SK-N-SH (cell line): ENCODE data around the gene JMJD1C. TPM values are rescaled to one million over a fixed set of nuclear protein-coding genes. Genes with fewer than 3 reads are reported as not detected.

Experiments
- CTCF ChIA-PET: fragments of 300-600, 350-600 bp; formaldehyde crosslinking; extraction: SDS; loops from one replicate; lab custom pipeline; 2021; lab: Yijun Ruan, JAX
- POLR2A ChIA-PET: fragments of 350-600 bp; sonication (Branson Sonifier 250); formaldehyde crosslinking; extraction: SDS; loops from one replicate; lab custom pipeline; 2020; ENCODE audit warnings: antibody characterized with exemption, inconsistent platforms; lab: Yijun Ruan, JAX
- DNase-seq: peaks from one replicate; pipeline ENCODE4 v3.0.0; 2012
- H2AFZ ChIP-seq: fragments of 200-600 bp; sonication (generic); 2 replicates; pipeline ENCODE4 v1.8.1; 2016; ENCODE audit warnings: antibody characterized with exemption, mild to moderate bottlenecking, low read depth
- H3F3A ChIP-seq: fragments of 200-600 bp; sonication (generic); replicated peaks from 2 replicates; pipeline ENCODE3; 2016; ENCODE audit warnings: antibody characterized with exemption, mild to moderate bottlenecking; ENCODE audit not compliant: insufficient read depth
- H3K27ac ChIP-seq, 2 experiments: fragments of 200-500 bp in 1 of 2; fragments of 200-600 bp in 1 of 2; sonication (Bioruptor generic) in 1 of 2; sonication (generic), shearing (Covaris generic) in 1 of 2; 2 replicates each; pipeline versions ENCODE4 v1.5.1 to v1.6.1; 2014 to 2016; ENCODE audit warnings: low read depth in 2 of 2, inconsistent platforms in 1 of 2, low read length in 1 of 2, mild to moderate bottlenecking in 1 of 2, mixed read lengths in 1 of 2
- H3K27me3 ChIP-seq: fragments of 200-600 bp; sonication (generic), shearing (Covaris generic); 2 replicates; pipeline ENCODE4 v1.6.1; 2016; ENCODE audit warnings: mixed run types; ENCODE audit not compliant: insufficient read depth
- H3K36me3 ChIP-seq, 2 experiments: fragments of 200-500 bp in 1 of 2; fragments of 200-600 bp in 1 of 2; sonication (Bioruptor generic) in 1 of 2; sonication (generic) in 1 of 2; replicated peaks in 1 of 2; 2 replicates each; pipeline versions ENCODE3 to v1.5.1; 2014 to 2016; ENCODE audit warnings: low read length in 1 of 2, mild to moderate bottlenecking in 1 of 2; ENCODE audit not compliant: insufficient read depth in 2 of 2, control insufficient read depth in 1 of 2
- H3K4me1 ChIP-seq, 2 experiments: fragments of 200-500 bp in 1 of 2; fragments of 200-600 bp in 1 of 2; sonication (Bioruptor generic) in 1 of 2; sonication (generic), shearing (Covaris generic) in 1 of 2; 2 replicates each; pipeline versions ENCODE4 v1.5.1 to v1.6.1; 2014 to 2016; ENCODE audit warnings: low read depth in 1 of 2, low read length in 1 of 2, mixed run types in 1 of 2; ENCODE audit not compliant: insufficient read depth in 2 of 2, control insufficient read depth in 1 of 2
- H3K4me2 ChIP-seq: fragments of 200-600 bp; sonication (generic), shearing (Covaris generic); 2 replicates; pipeline ENCODE4 v1.6.1; 2017; ENCODE audit warnings: mixed run types
- H3K4me3 ChIP-seq, 2 experiments: fragments of 200-500 bp in 1 of 2; fragments of 200-600 bp in 1 of 2; sonication (Bioruptor generic) in 1 of 2; sonication (generic), shearing (Covaris generic) in 1 of 2; 2 replicates each; pipeline versions ENCODE4 v1.5.1 to v1.8.1; 2014 to 2016; ENCODE audit warnings: low read depth in 2 of 2, inconsistent platforms in 1 of 2, low read length in 1 of 2, mild to moderate bottlenecking in 1 of 2, mixed read lengths in 1 of 2, moderate library complexity in 1 of 2
- H3K79me2 ChIP-seq: fragments of 200-600 bp; sonication (generic); 2 replicates; pipeline ENCODE4 v1.8.1; 2017; ENCODE audit warnings: mild to moderate bottlenecking; ENCODE audit not compliant: insufficient read depth
- H3K9ac ChIP-seq: fragments of 200-600 bp; sonication (generic); 2 replicates; pipeline ENCODE4 v1.6.1; 2017; ENCODE audit warnings: mixed run types
- H3K9me2 ChIP-seq: fragments of 200-600 bp; sonication (generic); 2 replicates; pipeline ENCODE4 v1.6.1; 2017; ENCODE audit warnings: mixed run types
- H3K9me3 ChIP-seq: fragments of 200-600 bp; sonication (generic); 2 replicates; pipeline ENCODE4 v1.6.1; 2017; ENCODE audit warnings: mixed run types, mild to moderate bottlenecking, moderate library complexity
- H4K20me1 ChIP-seq: fragments of 200-600 bp; sonication (generic); 2 replicates; pipeline ENCODE4 v1.6.1; 2017; ENCODE audit warnings: mild to moderate bottlenecking, mixed run types; ENCODE audit not compliant: insufficient read depth
- CHD2 ChIP-seq: fragments of 150-350 bp; IDR thresholded peaks from 2 replicates; pipeline ENCODE4 v1.6.1; 2018; ENCODE audit warnings: low read length; ENCODE audit not compliant: partially characterized antibody
- EP300 ChIP-seq, 2 experiments: IDR thresholded peaks; 2 replicates each; pipeline versions ENCODE4 v1.4.0 to v1.6.1; 2012; ENCODE audit warnings: borderline replicate concordance in 1 of 2, low read depth in 1 of 2, low read length in 1 of 2
- EZH2phosphoT487 ChIP-seq: fragments of 200-600 bp; sonication (generic); IDR thresholded peaks from 2 replicates; pipeline ENCODE4 v1.6.1; 2017; ENCODE audit warnings: low read depth, mixed run types, mild to moderate bottlenecking, antibody characterized with exemption, moderate library complexity, borderline replicate concordance
- FOXJ3 ChIP-seq: sonication (generic); formaldehyde crosslinking; IDR thresholded peaks from 2 replicates; pipeline ENCODE4 v1.5.1; 2020; ENCODE audit warnings: mild to moderate bottlenecking, missing genetic modification reagents
- FOXM1 ChIP-seq: IDR thresholded peaks from 2 replicates; pipeline ENCODE4 v1.4.0; 2012; ENCODE audit warnings: low read depth, mild to moderate bottlenecking
- GABPA ChIP-seq: IDR thresholded peaks from 2 replicates; pipeline ENCODE4 v1.4.0; 2012; ENCODE audit warnings: low read depth, mild to moderate bottlenecking
- GATA2 ChIP-seq: sonication (generic); formaldehyde crosslinking; IDR thresholded peaks from 2 replicates; pipeline ENCODE4 v1.5.0; 2020; ENCODE audit warnings: mild to moderate bottlenecking, missing genetic modification reagents
- MXI1 ChIP-seq: IDR thresholded peaks from 2 replicates; pipeline ENCODE4 v1.6.1; 2012; ENCODE audit warnings: mild to moderate bottlenecking, low read depth, low read length, improper control_type of control experiment
- NFIC ChIP-seq: IDR thresholded peaks from 2 replicates; pipeline ENCODE4 v1.4.0; 2012; ENCODE audit warnings: borderline replicate concordance
- NRF1 ChIP-seq: IDR thresholded peaks from 2 replicates; pipeline ENCODE4 v1.6.1; 2012; ENCODE audit warnings: low read depth, mild to moderate bottlenecking, low read length
- POLR2AphosphoS5 ChIP-seq: IDR thresholded peaks from 2 replicates; pipeline ENCODE4 v1.6.1; 2012; ENCODE audit warnings: low read depth, low read length
- RAD21 ChIP-seq: IDR thresholded peaks from 2 replicates; pipeline ENCODE4 v1.6.1; 2012; ENCODE audit warnings: mild to moderate bottlenecking, low read length
- RCOR1 ChIP-seq: fragments of 150-350 bp; IDR thresholded peaks from 2 replicates; pipeline ENCODE4 v1.6.1; 2017; ENCODE audit warnings: antibody characterized with exemption, low read length
- SIN3A ChIP-seq: IDR thresholded peaks from 2 replicates; pipeline ENCODE4 v1.6.1; 2012; ENCODE audit warnings: low read depth, mild to moderate bottlenecking, low read length, moderate library complexity, borderline replicate concordance
- TAF1 ChIP-seq: IDR thresholded peaks from 2 replicates; pipeline ENCODE4 v1.6.1; 2012; ENCODE audit warnings: low read depth, mild to moderate bottlenecking, low read length, moderate library complexity, borderline replicate concordance
- TCF12 ChIP-seq: IDR thresholded peaks from 2 replicates; pipeline ENCODE4 v1.4.0; 2012
- YY1 ChIP-seq: IDR thresholded peaks from 2 replicates; pipeline ENCODE4 v1.4.0; 2012; ENCODE audit warnings: low read depth, mild to moderate bottlenecking
- WGBS: methylation state at CpG from one replicate; pipeline ENCODE4 v1.1.6; 2017; ENCODE audit warnings: low lambda C conversion rate; 5-methylcytosine and 5-hydroxymethylcytosine counted together
- polyA plus RNA-seq, 3 experiments: library from polyadenylated mRNA; depleted of rRNA; stranded (reverse); fragments of >200 nt; gene quantifications; 2 replicates each; pipeline ENCODE4 v1.2.3, GENCODE V29; 2012
- TF ChIP-seq, protein P1 (sequence below): fragments of 150-350 bp; IDR thresholded peaks from 2 replicates; pipeline ENCODE4 v1.6.1; 2017; ENCODE audit warnings: antibody characterized with exemption, low read length, low read depth, borderline replicate concordance
- TF ChIP-seq, protein P2 (sequence below): fragments of 150-350 bp; IDR thresholded peaks from 2 replicates; pipeline ENCODE4 v1.6.1; 2016; ENCODE audit warnings: mild to moderate bottlenecking, low read depth, low read length
- TF ChIP-seq, protein P3 (sequence below): IDR thresholded peaks from 2 replicates; pipeline ENCODE4 v1.4.0; 2012; ENCODE audit warnings: low read depth
- TF ChIP-seq, protein P4 (sequence below): IDR thresholded peaks from 2 replicates; pipeline ENCODE4 v1.4.0; 2012; ENCODE audit warnings: low read depth, borderline replicate concordance

JMJD1C gene, protein sequence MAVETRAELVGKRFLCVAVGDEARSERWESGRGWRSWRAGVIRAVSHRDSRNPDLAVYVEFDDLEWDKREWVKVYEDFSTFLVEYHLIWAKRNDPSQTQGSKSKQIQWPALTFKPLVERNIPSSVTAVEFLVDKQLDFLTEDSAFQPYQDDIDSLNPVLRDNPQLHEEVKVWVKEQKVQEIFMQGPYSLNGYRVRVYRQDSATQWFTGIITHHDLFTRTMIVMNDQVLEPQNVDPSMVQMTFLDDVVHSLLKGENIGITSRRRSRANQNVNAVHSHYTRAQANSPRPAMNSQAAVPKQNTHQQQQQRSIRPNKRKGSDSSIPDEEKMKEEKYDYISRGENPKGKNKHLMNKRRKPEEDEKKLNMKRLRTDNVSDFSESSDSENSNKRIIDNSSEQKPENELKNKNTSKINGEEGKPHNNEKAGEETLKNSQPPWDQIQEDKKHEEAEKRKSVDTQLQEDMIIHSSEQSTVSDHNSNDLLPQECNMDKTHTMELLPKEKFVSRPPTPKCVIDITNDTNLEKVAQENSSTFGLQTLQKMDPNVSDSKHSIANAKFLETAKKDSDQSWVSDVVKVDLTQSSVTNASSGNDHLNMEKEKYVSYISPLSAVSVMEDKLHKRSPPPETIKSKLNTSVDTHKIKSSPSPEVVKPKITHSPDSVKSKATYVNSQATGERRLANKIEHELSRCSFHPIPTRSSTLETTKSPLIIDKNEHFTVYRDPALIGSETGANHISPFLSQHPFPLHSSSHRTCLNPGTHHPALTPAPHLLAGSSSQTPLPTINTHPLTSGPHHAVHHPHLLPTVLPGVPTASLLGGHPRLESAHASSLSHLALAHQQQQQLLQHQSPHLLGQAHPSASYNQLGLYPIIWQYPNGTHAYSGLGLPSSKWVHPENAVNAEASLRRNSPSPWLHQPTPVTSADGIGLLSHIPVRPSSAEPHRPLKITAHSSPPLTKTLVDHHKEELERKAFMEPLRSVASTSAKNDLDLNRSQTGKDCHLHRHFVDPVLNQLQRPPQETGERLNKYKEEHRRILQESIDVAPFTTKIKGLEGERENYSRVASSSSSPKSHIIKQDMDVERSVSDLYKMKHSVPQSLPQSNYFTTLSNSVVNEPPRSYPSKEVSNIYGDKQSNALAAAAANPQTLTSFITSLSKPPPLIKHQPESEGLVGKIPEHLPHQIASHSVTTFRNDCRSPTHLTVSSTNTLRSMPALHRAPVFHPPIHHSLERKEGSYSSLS (N-terminal part only)
- 11.7 and 15.3 TPM in 2 replicates for polyA plus RNA-seq (2012; rRNA removed)
- polyA plus RNA-seq (2012; cell fraction: cytosol; rRNA removed): 11.6 and 12.5 TPM in 2 replicates
- 21.6 and 49.9 TPM in 2 replicates for polyA plus RNA-seq (2012; cell fraction: nucleus; rRNA removed)

- Histone ChIP-seq H3K27ac (peak within 1 kb of the TSS; percentile 86 to 98), H3K79me2 (peaks cover 95% of the 10 kb centered on the region), H4K20me1 (peaks cover 27% of the 10 kb centered on the region; the same call in 1 of the 2 replicates), H3K9me2 (no peaks in the 10 kb centered on the region), H3K4me1 (peaks cover 14 to 33% of the 10 kb centered on the region in 2 experiments; a peak in 3 of 4 replicates), H3F3A (peaks cover 37% of the 10 kb centered on the region), H3K27me3 (no peaks in the 10 kb centered on the region), H3K4me3 (peak within 1 kb of the TSS; percentile 82 to 96), H2AFZ (peak within 1 kb of the TSS; percentile 80), H3K4me2 (peak within 1 kb of the TSS; percentile 81), H3K9me3 (no peaks in the 10 kb centered on the region), H3K9ac (peak within 1 kb of the TSS; percentile 91), H3K36me3 (peaks cover 0 to 5% of the 10 kb centered on the region in 2 experiments)
- TF ChIP-seq, protein P1, sequence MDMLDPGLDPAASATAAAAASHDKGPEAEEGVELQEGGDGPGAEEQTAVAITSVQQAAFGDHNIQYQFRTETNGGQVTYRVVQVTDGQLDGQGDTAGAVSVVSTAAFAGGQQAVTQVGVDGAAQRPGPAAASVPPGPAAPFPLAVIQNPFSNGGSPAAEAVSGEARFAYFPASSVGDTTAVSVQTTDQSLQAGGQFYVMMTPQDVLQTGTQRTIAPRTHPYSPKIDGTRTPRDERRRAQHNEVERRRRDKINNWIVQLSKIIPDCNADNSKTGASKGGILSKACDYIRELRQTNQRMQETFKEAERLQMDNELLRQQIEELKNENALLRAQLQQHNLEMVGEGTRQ: no peak
- TF ChIP-seq MXI1 (peak; percentile 6; the same call in 1 of the 2 replicates), POLR2AphosphoS5 (peak; percentile 41; the same call in 1 of the 2 replicates), FOXM1 (no peak), EZH2phosphoT487 (no peak), RCOR1 (no peak; the same call in 1 of the 2 replicates), GABPA (no peak), EP300 (IDR thresholded peaks at IDR 0.05; ENCODE audit: borderline replicate concordance in 1 of 2, low read depth in 1 of 2, low read length in 1 of 2) (peak in 1 of 2 experiments; percentile 27; a peak in 1 of 4 replicates), NFIC (no peak), GATA2 (no peak), TCF12 (0 out of 2 replicates have a peak, but pooled peaks have one; percentile 21), FOXJ3 (CRISPR knock-in tag) (no peak), TAF1 (peak; percentile 75), SIN3A (peak; percentile 9; the same call in 1 of the 2 replicates), CHD2 (peak; percentile 90), RAD21 (no peak), NRF1 (no peak), YY1 (no peak; the same call in 1 of the 2 replicates)
- TF ChIP-seq, protein P2, sequence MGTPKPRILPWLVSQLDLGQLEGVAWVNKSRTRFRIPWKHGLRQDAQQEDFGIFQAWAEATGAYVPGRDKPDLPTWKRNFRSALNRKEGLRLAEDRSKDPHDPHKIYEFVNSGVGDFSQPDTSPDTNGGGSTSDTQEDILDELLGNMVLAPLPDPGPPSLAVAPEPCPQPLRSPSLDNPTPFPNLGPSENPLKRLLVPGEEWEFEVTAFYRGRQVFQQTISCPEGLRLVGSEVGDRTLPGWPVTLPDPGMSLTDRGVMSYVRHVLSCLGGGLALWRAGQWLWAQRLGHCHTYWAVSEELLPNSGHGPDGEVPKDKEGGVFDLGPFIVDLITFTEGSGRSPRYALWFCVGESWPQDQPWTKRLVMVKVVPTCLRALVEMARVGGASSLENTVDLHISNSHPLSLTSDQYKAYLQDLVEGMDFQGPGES: no peak
- TF ChIP-seq, protein P3, sequence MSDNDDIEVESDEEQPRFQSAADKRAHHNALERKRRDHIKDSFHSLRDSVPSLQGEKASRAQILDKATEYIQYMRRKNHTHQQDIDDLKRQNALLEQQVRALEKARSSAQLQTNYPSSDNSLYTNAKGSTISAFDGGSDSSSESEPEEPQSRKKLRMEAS: no peak; the same call in 1 of the 2 replicates
- TF ChIP-seq, protein P4, sequence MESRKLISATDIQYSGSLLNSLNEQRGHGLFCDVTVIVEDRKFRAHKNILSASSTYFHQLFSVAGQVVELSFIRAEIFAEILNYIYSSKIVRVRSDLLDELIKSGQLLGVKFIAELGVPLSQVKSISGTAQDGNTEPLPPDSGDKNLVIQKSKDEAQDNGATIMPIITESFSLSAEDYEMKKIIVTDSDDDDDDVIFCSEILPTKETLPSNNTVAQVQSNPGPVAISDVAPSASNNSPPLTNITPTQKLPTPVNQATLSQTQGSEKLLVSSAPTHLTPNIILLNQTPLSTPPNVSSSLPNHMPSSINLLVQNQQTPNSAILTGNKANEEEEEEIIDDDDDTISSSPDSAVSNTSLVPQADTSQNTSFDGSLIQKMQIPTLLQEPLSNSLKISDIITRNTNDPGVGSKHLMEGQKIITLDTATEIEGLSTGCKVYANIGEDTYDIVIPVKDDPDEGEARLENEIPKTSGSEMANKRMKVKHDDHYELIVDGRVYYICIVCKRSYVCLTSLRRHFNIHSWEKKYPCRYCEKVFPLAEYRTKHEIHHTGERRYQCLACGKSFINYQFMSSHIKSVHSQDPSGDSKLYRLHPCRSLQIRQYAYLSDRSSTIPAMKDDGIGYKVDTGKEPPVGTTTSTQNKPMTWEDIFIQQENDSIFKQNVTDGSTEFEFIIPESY: no peak
- CTCF ChIA-PET: interaction anchor here (0.9 to 2.3 kb wide), 9 partner anchors 9 to 299 kb away, joined by 3 to 9 read pairs (median 5); no protein-coding TSS in a partner anchor
- peak; percentile 91 for DNase-seq
- WGBS: 2% methylated on average over 35 of the region's 99 CpGs
- POLR2A ChIA-PET: interaction anchor here (0.9 to 3.7 kb wide), 3 partner anchors 56 to 197 kb away, joined by 3 to 24 read pairs (median 6); no protein-coding TSS in a partner anchor
These were observed at the start of gene JMJD1C for GRCh38 chr10:63465293-63466143. JMJD1C (minus strand) TSS chr10:63465977; CDS start chr10:63465662, 315 bp downstream.
